SK-N-SH (cell line): Measurements from ENCODE around the gene TIMP2.

Experiments
- CHD2 ChIP-seq: fragments of 150-350 bp; IDR thresholded peaks from 2 replicates; pipeline ENCODE4 v1.6.1; 2018; ENCODE audit warnings: low read length; ENCODE audit not compliant: partially characterized antibody
- EP300 ChIP-seq, 2 experiments: IDR thresholded peaks; 2 replicates each; pipeline versions ENCODE4 v1.4.0 to v1.6.1; 2012; ENCODE audit warnings: borderline replicate concordance in 1 of 2, low read depth in 1 of 2, low read length in 1 of 2
- GABPA ChIP-seq: IDR thresholded peaks from 2 replicates; pipeline ENCODE4 v1.4.0; 2012; ENCODE audit warnings: low read depth, mild to moderate bottlenecking
- GATA2 ChIP-seq: sonication (generic); formaldehyde crosslinking; IDR thresholded peaks from 2 replicates; pipeline ENCODE4 v1.5.0; 2020; ENCODE audit warnings: mild to moderate bottlenecking, missing genetic modification reagents
- POLR2AphosphoS5 ChIP-seq: IDR thresholded peaks from 2 replicates; pipeline ENCODE4 v1.6.1; 2012; ENCODE audit warnings: low read depth, low read length
- SIN3A ChIP-seq: IDR thresholded peaks from 2 replicates; pipeline ENCODE4 v1.6.1; 2012; ENCODE audit warnings: low read depth, mild to moderate bottlenecking, low read length, moderate library complexity, borderline replicate concordance
- SMC3 ChIP-seq: IDR thresholded peaks from 2 replicates; pipeline ENCODE4 v1.6.1; 2012; ENCODE audit warnings: low read depth, low read length, improper control_type of control experiment
- TAF1 ChIP-seq: IDR thresholded peaks from 2 replicates; pipeline ENCODE4 v1.6.1; 2012; ENCODE audit warnings: low read depth, mild to moderate bottlenecking, low read length, moderate library complexity, borderline replicate concordance
- TF ChIP-seq, protein P1 (sequence below): fragments of 200-600 bp; sonication (generic); IDR thresholded peaks from 2 replicates; pipeline ENCODE4 v1.6.1; 2017; ENCODE audit warnings: antibody characterized with exemption, mild to moderate bottlenecking, moderate library complexity

DNA sequence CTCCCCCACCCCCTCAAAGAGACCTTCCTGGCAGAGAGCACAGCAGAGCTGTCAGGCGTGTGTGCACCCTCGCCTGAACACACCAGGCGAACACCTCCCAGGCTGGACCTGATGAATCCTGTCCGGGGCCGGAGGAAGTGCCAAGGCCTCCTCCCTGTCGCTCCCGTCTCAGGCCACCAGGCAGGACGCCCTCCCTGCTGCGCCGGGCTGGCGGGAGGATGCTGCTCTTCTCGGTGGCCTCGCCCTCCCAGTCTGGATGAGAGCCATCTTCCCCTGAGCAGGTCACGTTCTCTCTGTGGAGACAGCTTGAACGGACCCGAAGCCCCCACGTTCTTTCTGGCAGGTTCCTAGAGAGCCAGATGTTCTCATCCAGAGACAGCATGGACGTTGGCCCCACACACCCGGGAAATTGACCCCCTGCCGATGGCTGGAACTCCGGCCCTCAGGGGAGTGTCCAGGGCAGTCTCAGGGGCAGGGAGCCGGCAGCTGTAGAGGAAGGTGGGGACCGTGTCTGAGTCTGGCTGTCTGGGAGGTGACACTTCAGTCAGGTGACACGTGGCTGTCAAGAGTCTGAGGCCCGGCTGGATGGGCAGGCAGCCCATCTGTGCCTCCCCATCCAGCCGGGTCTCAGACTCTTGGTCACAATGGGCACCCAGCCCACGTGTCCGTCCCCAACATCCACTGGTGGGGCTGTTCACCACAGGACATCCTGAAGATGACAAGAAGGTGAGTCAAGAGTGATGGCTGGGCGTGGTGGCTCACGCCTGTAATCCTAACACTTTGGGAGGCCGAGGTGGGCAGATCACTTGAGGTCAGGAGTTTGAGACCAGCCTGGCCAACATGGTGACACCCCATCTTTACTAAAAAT lies 5.0 kb upstream of the TIMP2 start:
- TF ChIP-seq SMC3: no peak
- no peak for TF ChIP-seq GABPA
- TF ChIP-seq, protein P1, sequence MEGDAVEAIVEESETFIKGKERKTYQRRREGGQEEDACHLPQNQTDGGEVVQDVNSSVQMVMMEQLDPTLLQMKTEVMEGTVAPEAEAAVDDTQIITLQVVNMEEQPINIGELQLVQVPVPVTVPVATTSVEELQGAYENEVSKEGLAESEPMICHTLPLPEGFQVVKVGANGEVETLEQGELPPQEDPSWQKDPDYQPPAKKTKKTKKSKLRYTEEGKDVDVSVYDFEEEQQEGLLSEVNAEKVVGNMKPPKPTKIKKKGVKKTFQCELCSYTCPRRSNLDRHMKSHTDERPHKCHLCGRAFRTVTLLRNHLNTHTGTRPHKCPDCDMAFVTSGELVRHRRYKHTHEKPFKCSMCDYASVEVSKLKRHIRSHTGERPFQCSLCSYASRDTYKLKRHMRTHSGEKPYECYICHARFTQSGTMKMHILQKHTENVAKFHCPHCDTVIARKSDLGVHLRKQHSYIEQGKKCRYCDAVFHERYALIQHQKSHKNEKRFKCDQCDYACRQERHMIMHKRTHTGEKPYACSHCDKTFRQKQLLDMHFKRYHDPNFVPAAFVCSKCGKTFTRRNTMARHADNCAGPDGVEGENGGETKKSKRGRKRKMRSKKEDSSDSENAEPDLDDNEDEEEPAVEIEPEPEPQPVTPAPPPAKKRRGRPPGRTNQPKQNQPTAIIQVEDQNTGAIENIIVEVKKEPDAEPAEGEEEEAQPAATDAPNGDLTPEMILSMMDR: no peak
- no peak for TF ChIP-seq POLR2AphosphoS5
- TF ChIP-seq CHD2: no peak
- no peak for TF ChIP-seq SIN3A
- no peak for TF ChIP-seq GATA2 (CRISPR knock-in tag)
- TF ChIP-seq EP300 (IDR thresholded peaks at IDR 0.05; ENCODE audit: borderline replicate concordance in 1 of 2, low read depth in 1 of 2, low read length in 1 of 2): no peak
- no peak for TF ChIP-seq TAF1
